ENCODE measurements around the gene HTRA3.

DNA sequence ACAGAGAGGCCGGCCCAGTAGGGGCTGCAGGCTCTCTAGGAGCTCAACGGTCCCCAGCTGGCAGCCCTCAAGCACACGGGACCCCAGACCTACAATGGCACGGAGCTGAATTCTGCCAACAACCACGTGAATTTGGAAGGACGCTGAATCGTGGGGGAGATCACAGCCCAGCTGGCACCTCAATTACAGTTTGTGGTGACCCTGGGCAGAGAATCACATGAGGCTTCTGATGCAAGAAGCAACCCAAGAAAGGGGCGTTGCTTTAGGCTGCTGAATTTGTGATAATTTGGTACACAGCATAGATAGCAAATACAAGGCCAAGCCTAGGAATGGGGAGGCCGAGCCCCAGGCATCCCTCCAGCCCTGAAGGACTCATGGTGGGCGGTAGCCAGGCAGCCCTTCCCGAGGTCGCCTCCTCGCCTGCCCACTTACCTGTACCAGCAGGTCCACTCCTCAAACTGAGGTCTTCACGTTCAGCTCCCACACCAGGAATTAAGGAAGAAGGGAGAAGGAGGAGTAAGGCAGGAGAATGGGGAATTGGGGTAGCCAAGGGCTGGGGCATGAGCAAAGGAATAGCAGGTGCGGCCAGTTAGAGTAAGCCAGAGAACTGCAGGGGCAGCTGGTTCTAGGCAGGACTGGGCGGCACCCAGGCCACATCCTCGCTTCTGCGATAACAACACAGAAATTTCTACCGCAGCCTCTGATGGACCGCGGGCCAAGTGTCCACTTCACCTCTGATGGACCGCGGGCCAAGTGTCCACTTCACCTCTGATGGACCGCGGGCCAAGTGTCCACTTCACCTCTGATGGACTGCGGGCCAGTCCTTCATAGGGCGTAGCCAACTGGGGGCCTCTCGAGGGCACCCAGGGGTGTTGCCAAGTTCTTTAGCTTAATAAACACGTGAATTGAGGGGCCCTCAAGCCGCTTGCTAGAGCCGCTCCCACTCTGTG lies 23.4 kb upstream of the HTRA3 start:
- TF ChIP-seq, protein P1, sequence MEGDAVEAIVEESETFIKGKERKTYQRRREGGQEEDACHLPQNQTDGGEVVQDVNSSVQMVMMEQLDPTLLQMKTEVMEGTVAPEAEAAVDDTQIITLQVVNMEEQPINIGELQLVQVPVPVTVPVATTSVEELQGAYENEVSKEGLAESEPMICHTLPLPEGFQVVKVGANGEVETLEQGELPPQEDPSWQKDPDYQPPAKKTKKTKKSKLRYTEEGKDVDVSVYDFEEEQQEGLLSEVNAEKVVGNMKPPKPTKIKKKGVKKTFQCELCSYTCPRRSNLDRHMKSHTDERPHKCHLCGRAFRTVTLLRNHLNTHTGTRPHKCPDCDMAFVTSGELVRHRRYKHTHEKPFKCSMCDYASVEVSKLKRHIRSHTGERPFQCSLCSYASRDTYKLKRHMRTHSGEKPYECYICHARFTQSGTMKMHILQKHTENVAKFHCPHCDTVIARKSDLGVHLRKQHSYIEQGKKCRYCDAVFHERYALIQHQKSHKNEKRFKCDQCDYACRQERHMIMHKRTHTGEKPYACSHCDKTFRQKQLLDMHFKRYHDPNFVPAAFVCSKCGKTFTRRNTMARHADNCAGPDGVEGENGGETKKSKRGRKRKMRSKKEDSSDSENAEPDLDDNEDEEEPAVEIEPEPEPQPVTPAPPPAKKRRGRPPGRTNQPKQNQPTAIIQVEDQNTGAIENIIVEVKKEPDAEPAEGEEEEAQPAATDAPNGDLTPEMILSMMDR (IDR thresholded peaks at IDR 0.05) = no peak
- no peak for TF ChIP-seq POLR2A (IDR thresholded peaks at IDR 0.05)
- no peak for TF ChIP-seq POLR2AphosphoS5 (IDR thresholded peaks at IDR 0.05)
